Measurements from ENCODE around the gene JOSD1.
A peak's percentile ranks its signal among the peaks of the same experiment; 100 is the strongest.

GRCh38 chr22:38704654-38705234 is 4.0 kb upstream of the JOSD1 start:
- no peak for TF ChIP-seq ELK1 (IDR thresholded peaks at IDR 0.05; ENCODE audit: low read depth, low read length)
- TF ChIP-seq RAD21 (IDR thresholded peaks at IDR 0.05; ENCODE audit: insufficient read depth, low read depth, low read length) = no peak
- TF ChIP-seq FOXM1 (IDR thresholded peaks at IDR 0.05; ENCODE audit: low read depth, low read length) = no peak
- TF ChIP-seq CTCF (IDR thresholded peaks at IDR 0.05 in 2 of 3, conservative IDR thresholded peaks at IDR 0.05 in 1 of 3; ENCODE audit: control insufficient read depth in 2 of 3, extremely low read depth in 1 of 3, insufficient read depth in 1 of 3, low read depth in 3 of 3, low read length in 3 of 3) = no peak
- TF ChIP-seq CBFB (IDR thresholded peaks at IDR 0.05; ENCODE audit: low read depth) = 0 out of 2 replicates have a peak, but pooled peaks have one; percentile 50
- TF ChIP-seq POLR2AphosphoS5 (IDR thresholded peaks at IDR 0.05; ENCODE audit: low read length) = no peak
- TF ChIP-seq CHD4 (IDR thresholded peaks at IDR 0.05) = no peak
- no peak for TF ChIP-seq E2F4 (IDR thresholded peaks at IDR 0.05; ENCODE audit: low read depth, low read length)
